HCT116 (cell line): ENCODE results near the gene POU3F1. TPM values are rescaled to one million over a fixed set of nuclear protein-coding genes. Genes with fewer than 3 reads are reported as not detected.

ENCODE experiments used
- ATAC-seq: fragments of 200-7000 bp; cut with Tn5 transposase; 2 replicates; pipeline ENCODE4 v1.9.1; 2020; ENCODE audit warnings: mild to moderate bottlenecking, moderate library complexity
- BruUV-seq: library from RNA; stranded (reverse); fragments of 400-500 nt; replicated peaks from 2 replicates; lab custom pipeline; 2021; lab: Mats Ljungman, UMichigan
- CTCF ChIA-PET: fragments of 300-600 bp; sonication (Branson Sonifier 250); formaldehyde crosslinking; loops from one replicate; lab custom pipeline; 2021; ENCODE audit warnings: antibody characterized with exemption; lab: Charles Lee
- POLR2A ChIA-PET: fragments of 300-600, 350-600 bp; sonication (Branson Sonifier 250); formaldehyde crosslinking; loops from one replicate; lab custom pipeline; 2021; ENCODE audit warnings: antibody characterized with exemption; lab: Charles Lee
- RAD21 ChIA-PET, 2 experiments: fragments of 300-600 bp; sonication (Branson Sonifier 250); formaldehyde crosslinking; loops; one replicate each; lab custom pipeline; 2023; ENCODE audit warnings: low total read pairs in 2 of 2; ENCODE audit not compliant: uncharacterized antibody in 2 of 2, unreplicated experiment in 2 of 2, low non-redundant PET in 1 of 2; lab: Charles Lee
- DNase-seq: peaks from one replicate; pipeline ENCODE4 v3.0.0-alpha.2; 2010; ENCODE audit warnings: low read depth, low spot score
- H2AFZ ChIP-seq: fragments of 200-600 bp; shearing (Covaris generic), sonication (generic); 2 replicates; pipeline ENCODE4 v1.6.1; 2017; ENCODE audit warnings: low read depth, mixed run types, mixed read lengths, antibody characterized with exemption, low read length; ENCODE audit not compliant: poor library complexity, severe bottlenecking
- H3K27ac ChIP-seq: 2 replicates; pipeline ENCODE4 v1.5.1; 2012; ENCODE audit warnings: low read depth, low read length
- H3K27me3 ChIP-seq: fragments of 200-600 bp; sonication (generic); 2 replicates; pipeline ENCODE4 v1.6.1; 2016; ENCODE audit warnings: mixed run types, low read length, mixed read lengths; ENCODE audit not compliant: insufficient read depth
- H3K36me3 ChIP-seq, 2 experiments: fragments of 200-500 bp in 1 of 2; fragments of 200-600 bp in 1 of 2; sonication (Bioruptor generic) in 1 of 2; sonication (generic) in 1 of 2; 2 replicates each; pipeline versions ENCODE4 v1.5.1 to v1.6.1; 2014 to 2016; ENCODE audit warnings: low read length in 2 of 2, inconsistent platforms in 1 of 2, mixed read lengths in 1 of 2, mixed run types in 1 of 2; ENCODE audit not compliant: insufficient read depth in 2 of 2, control insufficient read depth in 1 of 2
- H3K4me1 ChIP-seq, 2 experiments: fragments of 200-600 bp in 1 of 2; sonication (generic) in 1 of 2; 2 replicates each; pipeline versions ENCODE4 v1.5.1 to v1.6.1; 2012 to 2017; ENCODE audit warnings: low read length in 2 of 2, inconsistent platforms in 1 of 2, mild to moderate bottlenecking in 1 of 2, mixed read lengths in 1 of 2, mixed run types in 1 of 2, moderate library complexity in 1 of 2; ENCODE audit not compliant: insufficient read depth in 2 of 2, control insufficient read depth in 1 of 2
- H3K4me2 ChIP-seq: fragments of 200-600 bp; sonication (generic); 2 replicates; pipeline ENCODE4 v1.6.1; 2017; ENCODE audit warnings: mixed run types, low read length, mixed read lengths
- H3K4me3 ChIP-seq, 2 experiments: fragments of 200-600 bp in 1 of 2; sonication (generic) in 1 of 2; replicated peaks in 1 of 2; 2 replicates each; pipeline ENCODE4 v1.5.1; 2011 to 2016; ENCODE audit warnings: low read length in 2 of 2, control low read depth in 1 of 2, low read depth in 1 of 2, mild to moderate bottlenecking in 1 of 2, mixed read lengths in 1 of 2, mixed run types in 1 of 2
- H3K79me2 ChIP-seq: fragments of 200-600 bp; sonication (generic); 2 replicates; pipeline ENCODE4 v1.6.1; 2017; ENCODE audit warnings: mild to moderate bottlenecking, mixed run types, low read length, moderate library complexity, mixed read lengths; ENCODE audit not compliant: insufficient read depth
- H3K9ac ChIP-seq: fragments of 200-600 bp; sonication (generic); 2 replicates; pipeline ENCODE4 v1.6.1; 2016; ENCODE audit warnings: low read length, mixed read lengths
- H3K9me2 ChIP-seq: fragments of 200-600 bp; sonication (generic), shearing (Covaris generic); 2 replicates; pipeline ENCODE4 v1.6.1; 2017; ENCODE audit warnings: mixed run types, mild to moderate bottlenecking, moderate library complexity; ENCODE audit not compliant: insufficient read depth
- H3K9me3 ChIP-seq, 2 experiments: fragments of 200-500 bp in 1 of 2; fragments of 200-600 bp in 1 of 2; sonication (Bioruptor generic) in 1 of 2; sonication (generic) in 1 of 2; 2 replicates each; pipeline ENCODE4 v1.6.1; 2014 to 2017; ENCODE audit warnings: low read length in 2 of 2, mixed read lengths in 2 of 2, inconsistent platforms in 1 of 2, low read depth in 1 of 2, mild to moderate bottlenecking in 1 of 2, mixed run types in 1 of 2, moderate library complexity in 1 of 2; ENCODE audit not compliant: control insufficient read depth in 1 of 2, insufficient read depth in 1 of 2
- H4K20me1 ChIP-seq: fragments of 200-600 bp; sonication (generic), shearing (Covaris generic); 2 replicates; pipeline ENCODE4 v1.6.1; 2017; ENCODE audit warnings: mixed run types, mild to moderate bottlenecking, moderate library complexity; ENCODE audit not compliant: insufficient read depth
- CBX3 ChIP-seq: IDR thresholded peaks from 2 replicates; pipeline ENCODE4 v1.6.1; 2012; ENCODE audit warnings: low read depth
- CEBPB ChIP-seq: IDR thresholded peaks from 2 replicates; pipeline ENCODE4 v1.6.1; 2012; ENCODE audit warnings: low read depth
- ELF1 ChIP-seq: IDR thresholded peaks from 2 replicates; pipeline ENCODE4 v1.6.1; 2012; ENCODE audit warnings: low read depth, borderline replicate concordance
- EZH2 ChIP-seq: fragments of 200-600 bp; sonication (generic); IDR thresholded peaks from 2 replicates; pipeline ENCODE4 v1.6.1; 2017; ENCODE audit warnings: antibody characterized with exemption, mixed run types
- FOSL1 ChIP-seq: IDR thresholded peaks from 2 replicates; pipeline ENCODE4 v1.6.1; 2012; ENCODE audit warnings: low read depth
- JUND ChIP-seq: IDR thresholded peaks from 2 replicates; pipeline ENCODE4 v1.6.1; 2012
- POLR2A ChIP-seq: IDR thresholded peaks from 2 replicates; pipeline ENCODE4 v1.7.0; 2011; ENCODE audit warnings: borderline replicate concordance; ENCODE audit not compliant: insufficient read depth, insufficient read length; ENCODE audit errors: extremely low read depth
- REST ChIP-seq: IDR thresholded peaks from 2 replicates; pipeline ENCODE4 v1.6.1; 2012; ENCODE audit warnings: low read depth
- SIN3A ChIP-seq: IDR thresholded peaks from 2 replicates; pipeline ENCODE4 v1.6.1; 2012; ENCODE audit warnings: low read depth
- SRF ChIP-seq: IDR thresholded peaks from 2 replicates; pipeline ENCODE4 v1.6.1; 2012; ENCODE audit warnings: low read depth
- TCF7L2 ChIP-seq: IDR thresholded peaks from 2 replicates; pipeline ENCODE4 v1.7.0; 2011; ENCODE audit warnings: borderline replicate concordance, inconsistent platforms; ENCODE audit not compliant: insufficient read depth, insufficient read length; ENCODE audit errors: extremely low read depth
- YY1 ChIP-seq: IDR thresholded peaks from 2 replicates; pipeline ENCODE4 v1.6.1; 2011; ENCODE audit warnings: low read length, low read depth, moderate library complexity, mild to moderate bottlenecking; ENCODE audit not compliant: insufficient replicate concordance; ENCODE audit errors: extremely low read depth
- ZFX ChIP-seq: fragments of 450-650 bp; IDR thresholded peaks from 2 replicates; pipeline ENCODE4 v1.6.1; 2017
- ZNF274 ChIP-seq: fragments of 200-500 bp; sonication (Bioruptor generic); IDR thresholded peaks from 2 replicates; pipeline ENCODE4 v1.6.1; 2014; ENCODE audit warnings: mild to moderate bottlenecking, low read depth, low read length, inconsistent platforms
- intact Hi-C: fragments of 100-400 bp; cut with micrococcal nuclease; formaldehyde crosslinking; loops from 2 replicates; pipeline ENCODE4 v1.10.0; 2022
- total RNA-seq: library from RNA; stranded (reverse); gene quantifications from one replicate; pipeline ENCODE4 v1.2.1, GENCODE V29; 2021; ENCODE audit not compliant: unreplicated experiment
- TF ChIP-seq, protein P1 (sequence below): IDR thresholded peaks from 2 replicates; pipeline ENCODE4 v1.6.1; 2012
- TF ChIP-seq, protein P2 (sequence below): IDR thresholded peaks from 2 replicates; pipeline ENCODE4 v1.6.1; 2011; ENCODE audit warnings: mild to moderate bottlenecking, low read length, moderate library complexity; ENCODE audit not compliant: insufficient replicate concordance; ENCODE audit errors: extremely low read depth

Gene POU3F1
- total RNA-seq, 1 experiment from 2014 or later = not detected

GRCh38 chr1:38095454-38095931 lies 48.9 kb upstream of the POU3F1 start:
- Histone ChIP-seq H3K27me3 (no peaks in the 10 kb centered on the region), H3K9ac (no peak overlapping the region), H3K79me2 (no peaks in the 10 kb centered on the region), H3K36me3 (no peaks in the 10 kb centered on the region), H3K4me2 (no peak overlapping the region), H3K27ac (no peak overlapping the region), H3K9me3 (no peaks in the 10 kb centered on the region), H3K9me2 (no peaks in the 10 kb centered on the region), H3K4me3 (no peak overlapping the region), H2AFZ (no peak overlapping the region), H4K20me1 (no peaks in the 10 kb centered on the region), H3K4me1 (no peaks in the 10 kb centered on the region)
- ChIA-PET RAD21 (no interaction called here), CTCF (no interaction called here), POLR2A (no interaction called here)
- TF ChIP-seq CBX3 (no peak), JUND (no peak), SIN3A (no peak), ELF1 (no peak), EZH2 (no peak)
- intact Hi-C loops = no loop called here
- no peak for DNase-seq
- BruUV-seq = no TSS peak
- ATAC-seq = no peak

DNA sequence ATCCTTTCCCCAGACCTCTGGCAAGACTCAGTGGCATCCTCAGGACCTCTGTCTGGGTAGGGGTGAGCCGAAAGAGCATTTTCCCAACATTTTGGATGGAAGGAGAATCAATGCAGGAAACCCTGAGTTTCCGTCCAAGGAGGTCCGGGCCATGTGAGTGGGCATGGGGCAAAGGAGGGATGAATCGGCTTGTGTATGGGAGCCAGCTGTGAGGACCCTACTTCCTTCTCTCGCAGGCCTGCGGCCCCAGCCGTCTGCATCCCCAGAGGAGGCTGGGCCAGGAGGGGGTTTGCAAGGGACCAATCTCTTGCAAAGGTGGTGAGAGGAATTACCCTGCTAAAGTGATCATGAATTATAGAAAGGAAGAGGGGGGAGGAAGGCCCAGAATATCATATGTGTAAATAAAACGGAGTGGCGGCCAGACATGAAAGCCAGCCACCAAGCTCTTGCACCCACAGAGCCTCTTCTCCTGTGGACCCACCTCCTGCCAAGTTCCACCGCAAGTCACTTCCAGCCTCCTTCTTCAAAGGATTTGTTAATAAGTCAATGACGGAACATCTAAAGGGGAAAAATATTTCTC lies 48.2 kb upstream of the POU3F1 start:
- ChIA-PET RAD21 (no interaction called here), CTCF (no interaction called here), POLR2A (no interaction called here)
- Histone ChIP-seq H3K27me3 (no peaks in the 10 kb centered on the region), H3K4me2 (no peak overlapping the region), H2AFZ (no peak overlapping the region), H3K9me3 (no peaks in the 10 kb centered on the region), H3K4me3 (no peak overlapping the region), H3K9me2 (no peaks in the 10 kb centered on the region), H3K79me2 (no peaks in the 10 kb centered on the region), H3K4me1 (no peaks in the 10 kb centered on the region), H3K9ac (no peak overlapping the region), H4K20me1 (no peaks in the 10 kb centered on the region), H3K36me3 (no peaks in the 10 kb centered on the region), H3K27ac (no peak overlapping the region)
- ATAC-seq = no peak
- intact Hi-C loops = no loop called here
- DNase-seq = no peak
- no TSS peak for BruUV-seq
- TF ChIP-seq SRF = no peak
- no peak for TF ChIP-seq POLR2A
- no peak for TF ChIP-seq ZFX
- no peak for TF ChIP-seq FOSL1
- TF ChIP-seq REST = no peak
- TF ChIP-seq ELF1 = no peak
- TF ChIP-seq CEBPB = no peak
- TF ChIP-seq TCF7L2 = no peak
- TF ChIP-seq, protein P1, sequence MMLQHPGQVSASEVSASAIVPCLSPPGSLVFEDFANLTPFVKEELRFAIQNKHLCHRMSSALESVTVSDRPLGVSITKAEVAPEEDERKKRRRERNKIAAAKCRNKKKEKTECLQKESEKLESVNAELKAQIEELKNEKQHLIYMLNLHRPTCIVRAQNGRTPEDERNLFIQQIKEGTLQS = no peak
- no peak for TF ChIP-seq CBX3
- TF ChIP-seq YY1 = no peak
- TF ChIP-seq ZNF274 = no peak
- TF ChIP-seq JUND = no peak
- TF ChIP-seq EZH2 = no peak
- TF ChIP-seq, protein P2, sequence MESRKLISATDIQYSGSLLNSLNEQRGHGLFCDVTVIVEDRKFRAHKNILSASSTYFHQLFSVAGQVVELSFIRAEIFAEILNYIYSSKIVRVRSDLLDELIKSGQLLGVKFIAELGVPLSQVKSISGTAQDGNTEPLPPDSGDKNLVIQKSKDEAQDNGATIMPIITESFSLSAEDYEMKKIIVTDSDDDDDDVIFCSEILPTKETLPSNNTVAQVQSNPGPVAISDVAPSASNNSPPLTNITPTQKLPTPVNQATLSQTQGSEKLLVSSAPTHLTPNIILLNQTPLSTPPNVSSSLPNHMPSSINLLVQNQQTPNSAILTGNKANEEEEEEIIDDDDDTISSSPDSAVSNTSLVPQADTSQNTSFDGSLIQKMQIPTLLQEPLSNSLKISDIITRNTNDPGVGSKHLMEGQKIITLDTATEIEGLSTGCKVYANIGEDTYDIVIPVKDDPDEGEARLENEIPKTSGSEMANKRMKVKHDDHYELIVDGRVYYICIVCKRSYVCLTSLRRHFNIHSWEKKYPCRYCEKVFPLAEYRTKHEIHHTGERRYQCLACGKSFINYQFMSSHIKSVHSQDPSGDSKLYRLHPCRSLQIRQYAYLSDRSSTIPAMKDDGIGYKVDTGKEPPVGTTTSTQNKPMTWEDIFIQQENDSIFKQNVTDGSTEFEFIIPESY = no peak
